ENCODE results near the gene SORCS2.

Gene SORCS2

GRCh38 chr4:7765666-7766065, 573.3 kb downstream of the SORCS2 start:
- no peak for DNase-seq

GRCh38 chr4:7766086-7766485, 573.7 kb downstream of the SORCS2 start:
- no peak for DNase-seq

GRCh38 chr4:7766661-7767345, 574.5 kb downstream of the SORCS2 start:
- DNase-seq, result no peak

GRCh38 chr4:7767526-7767925, 575.2 kb downstream of the SORCS2 start:
- DNase-seq, result no peak

GRCh38 chr4:7767966-7768365, 575.6 kb downstream of the SORCS2 start:
- no peak for DNase-seq

- no peak for DNase-seq
Measured at GRCh38 chr4:7768736-7769135, 576.4 kb downstream of the SORCS2 start.

GRCh38 chr4:7769396-7770223, 577.3 kb downstream of the SORCS2 start:
- no peak for DNase-seq

GRCh38 chr4:7770224-7771050, 578.1 kb downstream of the SORCS2 start:
- no peak for DNase-seq

GRCh38 chr4:7771056-7771455, 578.7 kb downstream of the SORCS2 start:
- DNase-seq, result no peak

GRCh38 chr4:7771541-7772507, 579.5 kb downstream of the SORCS2 start:
- DNase-seq, result no peak

GRCh38 chr4:7772711-7773385, 580.5 kb downstream of the SORCS2 start:
- no peak for DNase-seq

- no peak for DNase-seq
Measured at GRCh38 chr4:7773401-7774180, 581.3 kb downstream of the SORCS2 start.

GRCh38 chr4:7774301-7775294, 582.3 kb downstream of the SORCS2 start:
- no peak for DNase-seq

GRCh38 chr4:7775396-7775795, 583.1 kb downstream of the SORCS2 start:
- no peak for DNase-seq

- no peak for DNase-seq
Measured at GRCh38 chr4:7777017-7777710, 584.8 kb downstream of the SORCS2 start.

GRCh38 chr4:7777871-7778509, 585.7 kb downstream of the SORCS2 start:
- DNase-seq, result no peak

GRCh38 chr4:7778510-7779431, 586.4 kb downstream of the SORCS2 start:
- no peak for DNase-seq
